ENCODE measurements around the gene PNPLA4. TPM values are rescaled to one million over a fixed set of nuclear protein-coding genes. Genes with fewer than 3 reads are reported as not detected.

PNPLA4 gene
- total RNA-seq, 1 experiment from 2014 or later: 1.3 TPM

GRCh38 chrX:7970428-7970827 is 43.2 kb upstream of the PNPLA4 start:
- TF ChIP-seq TCF7L2 (IDR thresholded peaks at IDR 0.05; ENCODE audit: low read depth, low read length): no peak
- TF ChIP-seq POLR2AphosphoS5 (IDR thresholded peaks at IDR 0.05; ENCODE audit: low read depth, low read length): no peak
- no peak for TF ChIP-seq SIN3A (IDR thresholded peaks at IDR 0.05; ENCODE audit: borderline replicate concordance, insufficient read depth, low read depth, low read length)
- TF ChIP-seq REST (IDR thresholded peaks at IDR 0.05; ENCODE audit: insufficient read depth in 1 of 2, low read depth in 2 of 2, low read length in 1 of 2): no peak
- no peak for TF ChIP-seq CTCF (IDR thresholded peaks at IDR 0.05)
- Histone ChIP-seq H3K27me3 (ENCODE audit: control insufficient read depth, insufficient read depth, low read length) (no peaks in the 10 kb centered on the region), H3K36me3 (ENCODE audit: control insufficient read depth, insufficient read depth, low read length) (no peaks in the 10 kb centered on the region), H3K27ac (ENCODE audit: low read length) (no peak overlapping the region), H3K4me3 (ENCODE audit: low read depth in 2 of 2, low read length in 2 of 2) (no peak overlapping the region), H3K4me1 (ENCODE audit: control insufficient read depth, insufficient read depth, low read length) (no peaks in the 10 kb centered on the region), H3K9me3 (ENCODE audit: control insufficient read depth, insufficient read depth, low read depth, low read length) (no peaks in the 10 kb centered on the region)
- no TSS peak for BruUV-seq (replicated peaks)
- DNase-seq (ENCODE audit: low read depth, low spot score) (no peak), ATAC-seq (no peak)
- intact Hi-C loops (cut with micrococcal nuclease; ENCODE audit: unreplicated experiment) (no loop called here), in situ Hi-C loops (cut with HindIII; ENCODE audit: low pct_unique_long_range_greater_than_20kb, low sequenced_read_pairs) (no loop called here)
- POLR2A ChIA-PET: no interaction called here
- CTCF ChIA-PET: no interaction called here

DNA sequence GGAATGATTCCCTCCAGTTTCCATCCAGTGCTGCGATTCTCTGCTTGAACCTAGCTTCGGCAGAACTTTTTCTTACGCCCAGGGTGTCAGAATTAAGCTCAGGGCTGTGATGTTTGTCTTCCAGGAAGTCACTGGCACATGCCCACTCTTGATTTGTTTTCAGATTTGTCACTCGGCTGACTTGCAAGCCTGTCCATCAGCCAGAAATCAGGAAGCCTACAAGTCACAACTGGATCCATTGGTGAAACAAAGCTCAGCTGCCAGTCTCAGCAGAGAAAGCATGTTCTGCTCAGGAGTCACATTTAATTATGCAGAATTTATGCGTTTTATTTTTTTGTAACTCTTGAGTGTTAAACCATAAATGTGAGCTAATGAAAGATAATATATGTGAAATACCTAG is 38.2 kb upstream of the PNPLA4 start:
- ChIA-PET CTCF (no interaction called here), POLR2A (no interaction called here)
- intact Hi-C loops (cut with micrococcal nuclease; ENCODE audit: unreplicated experiment): no loop called here
- Histone ChIP-seq H3K9me3 (ENCODE audit: control insufficient read depth, insufficient read depth, low read depth, low read length) (no peaks in the 10 kb centered on the region), H3K27ac (ENCODE audit: low read length) (no peak overlapping the region), H3K4me1 (ENCODE audit: control insufficient read depth, insufficient read depth, low read length) (no peaks in the 10 kb centered on the region), H3K27me3 (ENCODE audit: control insufficient read depth, insufficient read depth, low read length) (no peaks in the 10 kb centered on the region), H3K36me3 (ENCODE audit: control insufficient read depth, insufficient read depth, low read length) (no peaks in the 10 kb centered on the region), H3K4me3 (ENCODE audit: low read depth in 2 of 2, low read length in 2 of 2) (no peak overlapping the region)
- BruUV-seq (replicated peaks): no TSS peak
- TF ChIP-seq CTCF (IDR thresholded peaks at IDR 0.05) (no peak), TCF7L2 (IDR thresholded peaks at IDR 0.05; ENCODE audit: low read depth, low read length) (no peak), REST (IDR thresholded peaks at IDR 0.05; ENCODE audit: insufficient read depth in 1 of 2, low read depth in 2 of 2, low read length in 1 of 2) (no peak), POLR2AphosphoS5 (IDR thresholded peaks at IDR 0.05; ENCODE audit: low read depth, low read length) (no peak), SIN3A (IDR thresholded peaks at IDR 0.05; ENCODE audit: borderline replicate concordance, insufficient read depth, low read depth, low read length) (no peak)
- in situ Hi-C loops (cut with HindIII; ENCODE audit: low pct_unique_long_range_greater_than_20kb, low sequenced_read_pairs): no loop called here
- no peak for DNase-seq (ENCODE audit: low read depth, low spot score)
- no peak for ATAC-seq

Data from Panc1 (cell line).